Amygdala (tissue), 56 donors: ENCODE measurements around the gene MUTYH.

Experiments used
- DNase-seq, 56 donors: peaks; one replicate each; lab custom pipeline; 2025; lab: John Stamatoyannopoulos, UW

Gene MUTYH

DNA sequence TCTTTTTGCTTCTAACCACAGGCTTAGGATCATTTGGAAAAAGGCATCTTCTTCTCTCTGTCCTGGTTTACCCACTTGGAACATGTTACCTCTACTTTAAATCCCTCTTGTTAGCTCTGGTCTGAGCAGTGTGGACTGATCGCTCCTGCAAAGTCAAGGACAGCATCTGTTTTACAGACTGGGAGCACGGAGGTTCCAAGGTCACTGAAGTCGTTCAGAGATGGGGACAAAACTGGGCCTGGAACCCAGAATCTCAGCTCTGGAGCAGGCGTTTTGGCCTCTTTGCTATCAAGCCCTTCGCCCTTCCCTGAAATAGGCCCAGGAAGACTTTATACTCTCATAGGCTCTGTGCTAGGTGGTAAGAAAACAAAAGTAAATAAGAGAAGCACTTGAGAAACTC, 11.3 kb upstream of the MUTYH start:
- DNase-seq = no peak

DNA sequence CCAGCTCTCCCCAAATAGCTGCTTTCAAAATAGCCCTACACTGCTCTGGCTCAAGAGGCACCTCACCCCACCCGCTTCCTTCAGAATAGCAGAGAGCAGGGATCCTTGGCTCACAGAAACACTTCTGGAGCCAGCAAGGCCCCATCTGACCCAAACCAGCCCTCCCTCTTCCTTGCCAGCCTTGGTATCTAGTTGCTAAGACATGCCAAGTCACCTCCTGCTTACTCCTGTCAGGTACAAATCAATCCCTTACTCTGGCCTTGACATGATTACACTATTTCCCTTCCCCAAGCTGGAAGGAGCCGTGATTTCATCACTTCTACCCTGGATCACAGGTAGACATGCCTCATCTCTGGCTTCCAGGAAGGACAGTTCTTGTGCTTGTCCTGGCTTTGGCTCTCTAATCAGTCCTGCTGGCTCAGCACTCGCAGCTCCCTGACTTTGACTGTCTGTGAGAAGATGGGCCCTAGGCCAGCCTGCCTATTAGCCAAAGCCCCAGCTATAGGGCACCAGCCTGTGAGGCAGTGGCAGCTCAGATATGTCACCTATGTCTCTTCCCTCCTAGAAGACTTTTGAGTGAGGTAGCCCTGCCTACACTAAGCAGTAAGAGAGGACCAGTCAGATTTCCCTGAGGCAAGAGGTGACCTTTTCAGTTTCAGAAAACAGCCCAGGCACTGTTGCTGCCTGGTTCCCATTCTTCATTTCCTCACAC, 8.9 kb upstream of the MUTYH start:
- DNase-seq = peak in 4 of 56 donors; percentile 6 to 28 (median 12)

DNA sequence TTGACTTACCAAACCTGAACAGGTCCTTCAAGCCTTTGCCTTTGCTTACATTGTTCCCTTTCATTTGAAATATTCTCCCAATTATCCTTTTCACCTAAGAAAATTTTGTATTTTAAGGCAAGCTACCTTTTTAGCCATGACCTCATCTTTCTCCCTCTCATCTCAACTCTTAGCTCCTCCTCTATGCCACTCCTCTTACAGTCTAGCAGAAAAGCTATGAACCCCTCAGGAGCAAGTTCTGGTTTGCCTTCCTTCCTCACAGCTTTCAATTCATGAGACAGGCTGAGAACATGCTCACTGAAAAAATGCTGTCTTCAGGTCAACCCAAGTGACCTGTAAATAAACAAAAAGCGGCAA, 8.3 kb upstream of the MUTYH start:
- DNase-seq = no peak

DNA sequence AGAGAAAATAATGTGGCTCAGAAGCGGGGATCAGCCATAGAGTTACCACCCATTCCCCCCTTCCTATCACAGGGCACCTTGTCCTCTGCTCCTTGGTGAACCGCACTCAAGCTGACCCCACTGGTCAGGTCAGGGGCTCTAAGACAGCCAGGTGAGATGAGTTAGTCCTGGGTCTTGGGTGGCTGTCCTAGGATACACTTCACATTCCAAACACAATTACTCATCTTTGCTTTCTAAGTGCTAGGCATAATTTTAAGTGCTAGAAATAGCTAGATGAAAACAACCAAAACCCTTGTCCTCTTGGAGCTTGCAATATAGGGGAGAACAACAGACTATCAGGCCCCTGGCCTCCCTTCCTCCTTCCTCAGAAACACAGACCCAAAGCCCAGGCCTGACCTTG, 7.8 kb upstream of the MUTYH start:
- DNase-seq = no peak

DNA sequence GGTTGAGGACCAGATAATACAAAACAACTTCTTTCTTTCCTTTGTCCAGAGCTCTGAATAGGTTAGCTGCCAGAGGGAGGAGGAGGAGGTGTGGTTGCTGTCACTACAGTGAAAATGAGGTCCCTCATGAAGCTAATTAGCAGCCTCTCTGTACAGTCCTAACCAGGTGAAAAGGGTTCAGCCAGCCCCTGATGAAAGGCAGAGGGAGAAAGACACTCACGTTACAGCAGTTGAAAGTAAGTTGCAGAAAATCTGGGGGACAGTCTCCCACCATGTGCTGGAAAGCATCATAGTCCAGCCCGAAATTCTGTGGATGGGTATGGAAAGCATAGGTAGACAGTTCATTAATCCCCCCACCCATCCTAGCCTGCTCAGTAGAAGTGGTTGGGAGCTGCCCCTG, 6.2 kb upstream of the MUTYH start:
- no peak for DNase-seq

DNA sequence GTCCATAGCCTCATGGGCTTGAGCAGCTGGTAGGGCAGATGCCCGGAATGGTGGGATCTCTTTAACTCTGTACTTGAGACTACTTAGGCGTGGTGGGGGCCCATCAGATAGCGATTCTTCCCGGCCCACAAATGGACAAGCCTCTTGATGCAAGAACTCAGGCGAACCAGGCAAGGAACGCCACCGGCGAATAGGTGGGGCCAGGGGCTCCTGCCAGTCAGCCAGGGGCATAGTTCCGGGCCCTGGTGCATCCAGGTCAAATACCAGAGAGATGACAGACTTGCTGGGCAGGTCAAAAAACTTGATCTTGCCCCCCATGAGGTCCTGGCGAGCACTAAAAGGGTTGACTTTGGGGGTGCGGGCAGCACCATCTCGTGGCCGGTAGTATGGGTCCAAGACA, 4.8 kb upstream of the MUTYH start:
- no peak for DNase-seq

DNA sequence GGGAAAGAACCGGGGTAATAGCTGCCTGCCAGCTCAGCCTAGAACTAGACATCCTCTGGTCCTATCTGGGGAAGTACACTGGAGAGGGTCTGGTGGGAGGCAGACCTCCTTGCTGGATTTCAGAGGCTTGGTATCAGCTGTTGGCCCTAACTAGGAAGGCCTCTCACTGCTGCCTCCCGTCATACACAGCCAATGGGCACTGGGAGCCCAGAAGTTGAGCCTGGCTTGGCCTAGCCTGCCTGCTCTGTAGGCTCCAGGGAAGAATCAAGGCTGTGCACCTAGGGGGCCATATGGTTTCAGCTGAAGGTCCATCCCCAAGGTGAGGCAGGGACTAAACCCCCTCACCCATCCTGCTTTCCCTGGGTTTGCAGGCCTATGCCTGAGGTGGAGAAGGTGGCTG, 4.3 kb upstream of the MUTYH start:
- DNase-seq = no peak

DNA sequence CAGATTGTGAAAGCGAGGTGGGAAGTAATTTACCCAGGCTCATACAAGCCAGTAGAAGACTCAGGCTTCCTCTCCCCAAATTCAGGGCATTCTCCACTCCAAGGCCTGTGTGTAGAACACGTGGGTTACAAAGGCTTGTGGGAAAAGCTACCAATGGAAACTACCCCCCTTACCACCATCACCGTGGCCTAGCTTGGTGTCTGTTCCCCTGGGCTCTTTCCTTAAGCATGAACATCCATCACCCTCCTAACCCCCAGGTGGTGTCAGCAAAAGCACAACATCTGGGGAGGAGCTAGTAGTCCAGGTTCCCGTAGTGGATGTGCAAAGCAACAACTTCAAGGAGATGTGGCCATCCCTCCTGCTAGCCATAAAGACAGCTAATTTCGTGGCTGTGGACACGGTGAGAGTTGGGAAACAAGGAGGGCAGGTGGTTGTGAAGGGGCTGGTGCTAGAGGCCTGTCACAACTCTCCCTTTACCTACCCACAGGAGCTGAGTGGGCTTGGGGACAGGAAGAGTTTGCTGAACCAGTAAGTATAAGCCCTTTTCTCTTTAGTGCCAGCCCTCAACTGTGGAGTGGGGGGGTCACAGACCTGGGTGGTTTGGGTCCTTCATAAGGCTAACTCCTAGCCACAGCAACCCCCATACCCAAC, 701 bp upstream of the MUTYH start:
- DNase-seq = peak in 1 of 56 donors; percentile 18

DNA sequence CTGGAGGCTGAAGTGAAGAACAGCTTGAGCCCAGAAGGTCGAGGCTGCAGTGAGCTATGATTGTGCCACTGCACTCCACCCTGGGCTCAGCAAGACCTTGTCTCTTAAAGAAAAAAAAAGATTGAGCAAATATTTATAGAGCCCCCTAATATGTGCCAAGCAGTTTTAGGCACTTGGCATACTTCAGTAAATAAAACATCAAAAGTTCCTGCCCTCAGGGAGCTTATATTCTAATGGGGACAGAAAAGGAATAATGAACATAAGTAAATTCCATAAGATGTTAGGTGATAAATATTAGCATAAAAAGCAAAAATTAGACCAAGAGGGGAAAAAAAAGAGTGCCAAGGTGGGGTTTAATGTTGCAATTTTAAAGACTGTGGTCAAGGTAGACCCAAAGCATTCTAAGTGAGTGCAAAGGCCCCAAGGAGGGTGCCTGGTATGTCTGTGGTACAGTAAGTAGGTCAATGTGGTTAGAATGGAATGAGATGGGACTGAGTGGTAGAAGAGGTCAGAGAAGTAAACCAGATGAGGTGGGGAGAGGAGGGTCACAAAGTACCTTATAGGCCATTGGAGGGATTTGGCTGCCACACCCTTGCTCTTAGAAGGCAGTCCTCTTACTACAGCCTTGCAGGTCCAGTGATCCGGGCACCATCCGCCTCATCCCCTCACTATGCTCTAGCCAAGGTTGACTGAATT, 2.5 kb downstream of the MUTYH start:
- DNase-seq = no peak

DNA sequence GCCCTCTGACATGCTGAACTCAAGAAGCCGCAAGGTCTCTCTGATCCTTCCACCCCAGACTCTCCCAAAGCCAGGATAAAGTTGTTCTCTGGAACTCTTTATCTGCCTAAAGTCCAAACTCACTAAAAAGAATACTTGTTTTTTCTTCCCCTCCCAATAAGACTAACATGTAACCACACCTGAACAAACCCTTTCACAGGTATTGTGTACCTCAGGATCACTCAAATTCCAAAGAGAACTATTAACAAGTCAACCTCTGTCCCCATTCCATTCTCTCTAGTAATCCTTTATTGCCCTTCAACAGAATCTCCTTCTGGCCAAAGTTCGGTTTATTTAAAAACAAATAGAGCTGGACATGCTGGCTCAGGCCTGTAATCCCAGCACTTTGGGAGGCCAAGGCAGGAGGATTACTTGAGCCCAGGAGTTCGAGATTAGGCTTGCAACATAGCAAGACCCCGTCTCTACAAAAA, 4.3 kb downstream of the MUTYH start:
- DNase-seq = no peak

DNA sequence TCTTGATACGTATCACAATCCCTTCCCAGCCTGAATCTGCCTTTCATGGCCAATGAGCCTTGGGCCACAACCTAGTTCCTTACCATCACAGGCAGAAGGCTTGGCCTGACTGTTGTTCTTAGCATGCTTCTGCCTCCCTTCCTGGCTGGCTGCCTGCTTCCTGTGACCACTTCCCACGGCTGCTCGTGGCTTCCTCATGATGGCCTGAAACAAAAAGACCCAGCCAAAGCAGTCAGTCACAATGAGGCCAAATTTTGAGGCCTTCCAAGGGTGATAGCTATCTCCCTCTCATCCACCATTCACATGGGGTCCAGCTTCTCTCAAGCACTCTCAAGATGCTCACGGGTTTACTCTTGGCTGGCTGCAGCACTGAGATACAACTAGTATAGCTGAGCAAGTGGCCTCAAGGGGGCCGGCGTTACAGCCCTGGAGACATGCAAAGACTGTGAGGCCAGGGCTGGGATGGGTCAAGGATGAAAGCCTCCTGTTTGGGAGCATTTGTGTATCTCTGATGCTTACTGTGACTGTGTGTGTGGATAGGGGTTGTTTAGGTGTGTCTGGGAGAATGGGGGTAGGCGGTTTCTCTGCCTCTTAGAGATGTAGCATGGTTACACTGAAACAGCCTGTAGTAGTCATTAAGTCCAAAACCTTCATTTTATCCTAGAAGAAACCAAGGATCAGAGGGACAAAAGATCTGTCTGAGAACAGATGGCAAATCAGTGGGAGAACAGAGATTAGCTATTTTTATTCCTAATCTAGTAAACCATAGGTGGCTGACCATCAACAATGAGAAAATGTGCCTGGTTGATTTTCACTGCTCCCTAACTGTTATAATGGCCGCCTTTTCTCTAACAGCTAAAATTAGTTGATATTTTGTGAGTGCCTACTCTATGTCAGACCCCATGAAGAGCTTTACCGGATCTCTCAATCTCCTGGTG, 5.7 kb downstream of the MUTYH start:
- DNase-seq = peak in 8 of 56 donors; percentile 10 to 54 (median 20)

DNA sequence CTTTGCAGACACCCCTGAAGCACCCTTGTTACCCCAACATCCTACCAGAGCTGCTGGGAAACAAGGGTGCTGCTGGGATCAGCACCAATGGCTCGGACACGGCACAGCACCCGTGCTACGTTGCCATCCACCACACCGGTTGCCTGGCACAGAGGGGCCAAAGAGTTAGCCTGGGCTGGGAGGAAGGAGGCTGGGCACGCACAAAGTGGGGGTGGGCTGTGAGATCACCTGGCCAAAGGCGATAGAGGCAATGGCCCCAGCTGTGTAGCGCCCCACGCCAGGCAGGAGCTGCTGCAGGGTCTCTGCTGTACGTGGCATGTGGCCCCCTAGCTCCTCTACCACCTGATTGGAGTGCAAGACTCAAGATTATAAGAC, 7.9 kb downstream of the MUTYH start:
- DNase-seq = no peak

DNA sequence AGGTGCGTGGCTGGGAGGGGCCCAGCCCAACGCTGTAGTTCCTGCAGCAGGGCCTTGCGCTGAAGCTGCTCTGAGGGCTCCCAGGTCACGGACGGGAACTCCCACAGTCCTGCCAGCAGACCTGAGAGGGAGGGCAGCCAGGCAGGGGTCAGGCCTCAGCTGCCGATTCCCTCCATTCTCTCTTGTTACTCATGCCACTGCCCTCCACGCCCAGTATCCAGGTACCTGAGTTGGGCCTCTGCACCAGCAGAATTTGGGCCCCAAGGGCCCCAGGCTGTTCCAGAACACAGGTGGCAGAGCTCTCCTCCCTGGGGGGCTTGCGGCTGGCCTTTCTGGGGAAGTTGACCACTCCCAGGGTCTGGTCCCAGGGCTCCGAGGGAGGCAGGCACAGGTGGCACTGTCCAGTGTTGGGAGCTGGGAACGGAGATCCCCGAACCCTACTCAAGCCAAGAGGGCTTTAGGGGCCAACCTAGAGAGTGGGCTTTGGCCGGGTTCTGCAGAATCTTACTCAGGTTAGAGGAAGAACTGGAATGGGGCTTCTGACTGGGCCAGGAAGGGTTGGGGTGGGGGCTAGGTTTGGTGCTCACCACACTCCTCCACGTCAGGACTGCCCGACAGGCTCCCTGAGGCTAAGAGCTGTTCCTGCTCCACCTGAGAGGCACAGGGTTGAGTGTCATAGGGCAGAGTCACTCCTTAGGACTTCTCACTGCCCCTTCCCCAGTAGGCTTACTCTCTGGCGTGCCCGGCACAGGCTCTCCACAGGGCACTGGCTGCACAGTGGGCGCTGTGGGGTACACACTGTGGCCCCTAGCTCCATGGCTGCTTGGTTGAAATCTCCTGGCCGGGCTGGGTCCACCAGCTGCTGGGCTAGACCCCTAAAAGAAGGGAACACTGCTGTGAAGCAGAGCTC, 8.5 kb downstream of the MUTYH start:
- DNase-seq = no peak

DNA sequence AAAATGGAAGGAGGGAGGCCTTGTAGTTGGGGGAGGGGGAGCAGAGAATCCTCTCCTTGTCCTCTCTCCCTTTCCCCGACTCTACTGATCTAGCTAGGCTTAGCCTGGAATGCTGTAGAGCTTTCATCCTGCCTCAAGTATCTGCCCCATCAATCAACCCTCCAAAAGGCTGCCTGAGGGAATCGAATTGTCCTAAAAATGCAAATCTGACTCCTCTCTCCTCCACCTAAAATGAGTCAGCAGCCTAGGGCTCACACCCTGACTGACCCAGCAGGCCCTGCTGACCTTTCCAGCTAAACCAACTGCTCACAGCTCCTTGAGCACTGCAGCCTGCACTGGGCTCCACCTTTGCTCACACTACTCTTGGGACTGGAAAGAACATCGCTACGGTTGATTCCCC, 10.8 kb downstream of the MUTYH start:
- no peak for DNase-seq

DNA sequence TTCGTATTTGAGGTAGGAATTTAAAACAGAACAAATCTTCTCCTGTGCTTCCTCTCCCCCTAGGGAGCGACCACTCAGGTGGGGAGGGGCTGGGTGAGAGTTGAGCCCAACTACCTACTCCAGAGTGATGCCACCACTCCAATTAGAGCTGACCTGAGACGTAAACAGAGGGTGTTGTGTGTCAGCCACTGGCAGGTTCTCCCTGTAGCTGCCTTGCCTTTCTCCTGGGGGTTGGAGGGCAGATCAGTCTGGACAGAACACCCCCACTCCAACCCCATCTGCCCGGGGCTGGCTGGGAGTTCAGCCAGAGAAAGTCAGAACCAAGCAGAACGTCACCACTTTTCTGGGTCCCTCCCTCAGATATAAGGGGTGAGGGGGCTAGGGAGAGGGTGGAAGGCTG, 11.6 kb downstream of the MUTYH start:
- DNase-seq = no peak

DNA sequence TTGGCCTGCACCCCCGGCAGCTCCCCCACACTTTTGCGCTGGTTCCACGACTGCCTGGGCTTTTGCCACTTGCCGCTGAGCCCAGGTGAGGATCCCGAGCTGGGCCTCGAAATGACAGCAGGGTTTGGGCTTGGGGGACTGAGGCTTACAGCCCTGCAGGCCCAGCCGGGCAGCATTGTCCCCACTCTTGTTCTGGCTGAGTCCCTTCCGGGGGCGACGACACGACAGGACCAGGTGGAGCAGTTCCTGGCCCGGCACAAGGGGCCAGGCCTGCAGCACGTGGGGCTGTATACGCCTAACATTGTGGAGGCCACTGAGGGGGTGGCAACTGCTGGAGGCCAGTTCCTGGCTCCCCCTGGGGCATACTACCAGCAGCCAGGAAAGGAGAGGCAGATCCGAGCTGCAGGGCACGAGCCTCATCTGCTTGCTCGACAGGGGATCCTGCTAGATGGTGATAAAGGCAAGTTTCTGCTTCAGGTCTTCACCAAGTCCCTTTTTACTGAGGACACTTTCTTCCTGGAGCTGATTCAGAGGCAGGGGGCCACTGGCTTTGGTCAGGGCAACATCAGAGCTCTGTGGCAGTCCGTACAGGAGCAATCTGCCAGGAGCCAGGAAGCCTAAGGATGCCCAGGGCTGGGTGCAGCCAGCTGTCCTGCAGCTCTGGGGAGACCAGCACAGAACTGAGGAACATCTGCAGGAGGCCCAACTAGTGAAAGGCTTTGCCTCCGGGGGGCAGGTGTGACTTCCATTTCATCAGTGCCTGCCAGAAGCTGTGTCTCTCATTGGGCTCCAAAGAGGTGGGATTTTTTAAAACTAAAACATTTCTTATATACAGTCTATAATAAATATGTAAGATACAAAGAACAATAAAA, 12.4 kb downstream of the MUTYH start:
- DNase-seq = no peak

DNA sequence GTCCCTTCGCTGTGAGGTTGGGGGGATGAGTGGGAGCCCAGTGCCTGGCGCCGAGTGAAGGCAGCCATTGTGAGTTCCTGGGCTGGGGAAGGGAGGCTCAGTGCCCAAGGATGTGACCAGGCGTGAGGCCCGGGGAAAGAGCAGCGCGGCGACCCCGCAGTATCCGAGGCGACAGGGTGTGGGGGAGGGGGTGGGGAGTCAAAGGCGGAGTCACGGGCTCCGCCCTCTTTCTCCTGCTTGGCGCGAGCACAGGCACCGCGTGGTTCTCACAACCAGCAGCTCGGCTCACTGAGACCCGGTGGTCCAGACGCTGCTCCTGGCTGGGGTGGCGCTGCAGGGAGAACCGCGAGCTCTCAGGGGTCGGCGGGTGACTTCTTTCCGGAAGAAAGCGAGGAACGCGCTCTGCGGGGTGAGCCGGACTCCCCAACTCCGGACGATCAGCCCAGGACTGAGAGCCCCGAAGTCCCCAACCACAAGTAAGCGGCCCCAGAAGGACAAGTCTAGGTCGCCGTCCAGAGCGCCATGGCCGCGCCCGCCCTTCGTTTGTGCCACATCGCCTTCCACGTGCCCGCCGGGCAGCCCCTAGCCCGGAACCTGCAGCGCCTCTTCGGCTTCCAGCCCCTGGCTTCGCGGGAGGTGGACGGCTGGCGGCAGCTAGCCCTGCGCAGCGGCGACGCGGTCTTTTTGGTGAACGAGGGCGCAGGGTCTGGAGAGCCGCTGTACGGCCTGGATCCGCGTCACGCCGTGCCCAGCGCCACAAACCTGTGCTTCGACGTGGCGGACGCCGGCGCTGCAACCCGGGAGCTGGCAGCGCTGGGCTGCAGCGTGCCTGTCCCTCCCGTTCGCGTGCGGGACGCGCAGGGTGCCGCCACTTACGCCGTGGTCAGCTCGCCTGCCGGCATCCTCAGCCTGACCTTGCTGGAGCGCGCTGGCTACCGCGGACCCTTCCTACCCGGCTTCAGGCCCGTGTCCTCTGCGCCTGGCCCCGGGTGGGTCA, 13.3 kb downstream of the MUTYH start, which contains the start of gene HPDL:
HPDL (plus strand) TSS at position 269 of the 997 bp plus-strand sequence; CDS start at position 523, 254 bp downstream.
- peak in 53 of 56 donors; percentile 12 to 85 (median 71) for DNase-seq
